Measurements from ENCODE around the gene KRTAP20-1.

The KRTAP20-1 gene

DNA sequence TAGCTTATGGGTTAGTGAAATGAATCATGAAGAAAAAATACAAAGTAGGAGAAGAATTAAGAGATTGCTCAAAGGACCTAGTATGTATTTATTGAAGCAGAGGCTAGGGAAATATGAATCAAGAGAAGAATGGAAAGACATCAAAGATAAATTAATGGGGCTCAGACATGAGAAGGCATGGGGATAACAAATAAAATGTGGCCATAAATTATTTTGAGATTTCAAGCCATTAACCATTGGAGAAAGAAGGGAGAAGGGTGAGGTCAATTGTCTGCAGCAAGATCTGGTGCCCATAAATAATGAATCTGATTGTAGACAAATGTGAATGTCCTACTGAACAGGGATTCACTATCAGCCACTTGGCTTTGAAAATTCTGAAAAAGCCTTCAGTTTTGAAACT lies 36.7 kb downstream of the KRTAP20-1 start:
- FAIRE-seq = no peak
